ENCODE results near the gene PTRHD1.

GRCh38 chr2:24830786-24831185 is 37.6 kb upstream of the PTRHD1 start:
- TF ChIP-seq CTCF (IDR thresholded peaks at IDR 0.05) = no peak
- TF ChIP-seq POLR2AphosphoS5 (IDR thresholded peaks at IDR 0.05) = no peak
- TF ChIP-seq POLR2A (IDR thresholded peaks at IDR 0.05; ENCODE audit: low read depth) = no peak
- TF ChIP-seq EP300 (IDR thresholded peaks at IDR 0.05) = no peak

Measured in esophagus muscularis mucosa (tissue), 4 donors.